GM12878 (cell line): ENCODE measurements around the gene PFKFB2. TPM values are rescaled to one million over a fixed set of nuclear protein-coding genes. Genes with fewer than 3 reads are reported as not detected.

Source experiments
- CEBPZ ChIP-seq: fragments of 150-350 bp; IDR thresholded peaks from 2 replicates; pipeline ENCODE4 v1.6.1; 2016; ENCODE audit warnings: low read depth, low read length
- CHD2 ChIP-seq: IDR thresholded peaks from 2 replicates; pipeline ENCODE4 v1.6.1; 2011; ENCODE audit warnings: low read depth, low read length, improper control_type of control experiment, borderline replicate concordance
- EGR1 ChIP-seq, 2 experiments: IDR thresholded peaks; 1 replicate in 1 of 2; 2 replicates in 1 of 2; pipeline ENCODE4 v1.6.1; 2011 to 2012; ENCODE audit warnings: low read depth in 2 of 2, low read length in 2 of 2, borderline replicate concordance in 1 of 2, mild to moderate bottlenecking in 1 of 2, moderate library complexity in 1 of 2
- GATAD2B ChIP-seq: fragments of 450-650 bp; conservative IDR thresholded peaks from 2 replicates; pipeline ENCODE4 v1.6.1; 2017; ENCODE audit warnings: low read depth, mild to moderate bottlenecking, moderate library complexity
- IRF3 ChIP-seq: fragments of 450-650 bp; IDR thresholded peaks from 2 replicates; pipeline ENCODE4 v1.6.1; 2014; ENCODE audit warnings: mild to moderate bottlenecking
- NFXL1 ChIP-seq: fragments of 450-650 bp; IDR thresholded peaks from 2 replicates; pipeline ENCODE4 v1.6.1; 2017; ENCODE audit warnings: antibody characterized with exemption, mild to moderate bottlenecking, borderline replicate concordance
- POLR2AphosphoS5 ChIP-seq: IDR thresholded peaks from 2 replicates; pipeline ENCODE4 v1.6.1; 2011; ENCODE audit warnings: mild to moderate bottlenecking, low read length, inconsistent platforms
- SMARCA5 ChIP-seq: fragments of 450-650 bp; IDR thresholded peaks from 2 replicates; pipeline ENCODE4 v1.6.1; 2017; ENCODE audit warnings: mild to moderate bottlenecking
- SPI1 ChIP-seq: IDR thresholded peaks from 2 replicates; pipeline ENCODE4 v1.6.1; 2011; ENCODE audit warnings: low read depth, mild to moderate bottlenecking, low read length, moderate library complexity, borderline replicate concordance; ENCODE audit not compliant: insufficient read depth
- STAT1 ChIP-seq: fragments of 450-650 bp; conservative IDR thresholded peaks from 2 replicates; pipeline ENCODE4 v1.6.1; 2014; ENCODE audit warnings: antibody characterized with exemption, mild to moderate bottlenecking
- ZNF217 ChIP-seq: fragments of 450-650 bp; IDR thresholded peaks from 2 replicates; pipeline ENCODE4 v1.6.1; 2017; ENCODE audit warnings: antibody characterized with exemption, mild to moderate bottlenecking
- polyA plus RNA-seq, 11 experiments: library from polyadenylated mRNA; depleted of rRNA in 4 of 11; unstranded in 6 of 11; stranded (reverse) in 5 of 11; fragments of >200 nt; fragmentation: Nextera tagmentation in 4 of 11; fragmentation: Illumina TruSeq in 1 of 11; extraction: Ambion mirVana in 4 of 11; extraction: Trizol in 1 of 11; gene quantifications; 1 replicate in 1 of 11; 2 replicates in 10 of 11; pipeline versions ENCODE4 v1.2.1 to v1.2.3, GENCODE V29; 2011 to 2016; ENCODE audit warnings: inconsistent platforms in 2 of 11, missing spikeins in 2 of 11, low read depth in 1 of 11
- total RNA-seq, 4 experiments: library from RNA; depleted of rRNA in 3 of 4; stranded (reverse); fragments of >200 nt in 3 of 4; fragmentation: Illumina TruSeq in 1 of 4; extraction: Trizol in 1 of 4; gene quantifications; 2 replicates each; pipeline versions ENCODE4 v1.2.1 to v1.2.3, GENCODE V29; 2013 to 2021

Gene PFKFB2
- total and polyA plus RNA-seq, 10 of the 15 experiments (the other 5 are each of a cell fraction or from before 2014, with no cell fraction given): 0.40 to 1.3 (median 1.0) TPM

GRCh38 chr1:207088701-207089626 lies 35.9 kb downstream of the PFKFB2 start, which contains the start of gene C4BPB (continued):
- no peak for TF ChIP-seq NFXL1
- TF ChIP-seq IRF3: no peak
- TF ChIP-seq SPI1: no peak
- no peak for TF ChIP-seq POLR2AphosphoS5
- TF ChIP-seq EGR1 (IDR thresholded peaks at IDR 0.05; ENCODE audit: borderline replicate concordance in 1 of 2, low read depth in 2 of 2, low read length in 2 of 2): no peak
- no peak for TF ChIP-seq GATAD2B
- TF ChIP-seq ZNF217: no peak
- no peak for TF ChIP-seq CHD2
- no peak for TF ChIP-seq STAT1
- TF ChIP-seq CEBPZ: no peak
- no peak for TF ChIP-seq SMARCA5
- TF ChIP-seq, all 136 proteins: peak for 4
